HEK293T (cell line): ENCODE results near the gene VLDLR.

Experiments used
- CTCF ChIA-PET: fragments of 350-600 bp; formaldehyde crosslinking; extraction: SDS; loops from one replicate; lab custom pipeline; 2021; ENCODE audit warnings: antibody characterized with exemption, inconsistent platforms; lab: Yijun Ruan, JAX
- POLR2A ChIA-PET: fragments of 350-600 bp; formaldehyde crosslinking; extraction: SDS; loops from one replicate; lab custom pipeline; 2020; ENCODE audit warnings: antibody characterized with exemption, inconsistent platforms; lab: Yijun Ruan, JAX
- DNase-seq: peaks from one replicate; pipeline ENCODE4 v3.0.0; 2012; ENCODE audit warnings: mixed read lengths; ENCODE audit errors: extremely low spot score
- ARNT ChIP-seq: fragments of 450-650 bp; IDR thresholded peaks from 2 replicates; pipeline ENCODE4 v1.6.1; 2017; ENCODE audit warnings: mild to moderate bottlenecking
- BHLHE40 ChIP-seq: fragments of 450-650 bp; IDR thresholded peaks from 2 replicates; pipeline ENCODE4 v1.6.1; 2016; ENCODE audit warnings: mild to moderate bottlenecking, moderate library complexity, borderline replicate concordance
- CTBP1 ChIP-seq: fragments of 450-650 bp; IDR thresholded peaks from 2 replicates; pipeline ENCODE4 v1.6.1; 2016; ENCODE audit warnings: borderline replicate concordance
- ELF4 ChIP-seq: fragments of 450-650 bp; IDR thresholded peaks from 2 replicates; pipeline ENCODE4 v1.6.1; 2017; ENCODE audit warnings: antibody characterized with exemption
- FOXA1 ChIP-seq: fragments of 450-650 bp; IDR thresholded peaks from 2 replicates; pipeline ENCODE4 v1.6.1; 2016; ENCODE audit warnings: mild to moderate bottlenecking
- FOXK2 ChIP-seq: fragments of 450-650 bp; IDR thresholded peaks from 2 replicates; pipeline ENCODE4 v1.6.1; 2016; ENCODE audit warnings: mild to moderate bottlenecking
- FOXM1 ChIP-seq: fragments of 450-650 bp; IDR thresholded peaks from 2 replicates; pipeline ENCODE4 v1.6.1; 2017; ENCODE audit warnings: mild to moderate bottlenecking, borderline replicate concordance
- HDGF ChIP-seq: fragments of 450-650 bp; IDR thresholded peaks from 2 replicates; pipeline ENCODE4 v1.6.1; 2017; ENCODE audit warnings: antibody characterized with exemption, borderline replicate concordance
- L3MBTL2 ChIP-seq: fragments of 450-650 bp; conservative IDR thresholded peaks from 2 replicates; pipeline ENCODE4 v1.6.1; 2016; ENCODE audit warnings: mild to moderate bottlenecking
- LEF1 ChIP-seq: fragments of 450-650 bp; IDR thresholded peaks from 2 replicates; pipeline ENCODE4 v1.6.1; 2017; ENCODE audit warnings: mild to moderate bottlenecking, borderline replicate concordance
- NFRKB ChIP-seq: fragments of 450-650 bp; IDR thresholded peaks from 2 replicates; pipeline ENCODE4 v1.6.1; 2016; ENCODE audit warnings: mild to moderate bottlenecking, moderate library complexity
- SP1 ChIP-seq: fragments of 450-650 bp; IDR thresholded peaks from 2 replicates; pipeline ENCODE4 v1.6.1; 2017
- SUZ12 ChIP-seq: fragments of 450-650 bp; IDR thresholded peaks from 2 replicates; pipeline ENCODE4 v1.6.1; 2016; ENCODE audit warnings: mild to moderate bottlenecking
- TARDBP ChIP-seq: fragments of 450-650 bp; IDR thresholded peaks from 2 replicates; pipeline ENCODE4 v1.6.1; 2016
- ZNF384 ChIP-seq: fragments of 450-650 bp; IDR thresholded peaks from 2 replicates; pipeline ENCODE4 v1.6.1; 2016
- TF ChIP-seq, protein P1 (sequence below): fragments of 450-650 bp; IDR thresholded peaks from 2 replicates; pipeline ENCODE4 v1.6.1; 2016

Gene VLDLR

DNA sequence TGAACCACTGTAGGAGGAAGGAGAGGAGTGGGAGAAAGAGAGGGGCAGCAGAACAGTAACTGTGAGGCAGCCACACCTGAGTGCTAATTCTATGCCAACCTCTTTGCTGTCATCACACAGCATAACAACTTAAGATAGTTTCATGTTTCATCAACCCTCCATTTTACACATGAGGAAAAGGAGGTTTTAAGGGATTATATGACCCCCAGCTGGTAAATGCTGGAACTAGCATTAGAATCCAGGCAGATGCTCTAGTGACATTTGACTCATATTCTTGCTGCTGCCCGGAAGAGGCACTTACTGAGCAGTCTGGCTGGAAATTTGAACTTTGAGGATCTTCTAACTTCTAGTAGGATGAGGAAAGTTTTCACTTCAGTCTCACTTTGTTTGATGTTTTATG, 24.1 kb upstream of the VLDLR start:
- POLR2A ChIA-PET: no interaction called here
- CTCF ChIA-PET: no interaction called here
- TF ChIP-seq SP1: no peak
- TF ChIP-seq CTBP1: no peak
- no peak for TF ChIP-seq ZNF384
- DNase-seq: no peak

DNA sequence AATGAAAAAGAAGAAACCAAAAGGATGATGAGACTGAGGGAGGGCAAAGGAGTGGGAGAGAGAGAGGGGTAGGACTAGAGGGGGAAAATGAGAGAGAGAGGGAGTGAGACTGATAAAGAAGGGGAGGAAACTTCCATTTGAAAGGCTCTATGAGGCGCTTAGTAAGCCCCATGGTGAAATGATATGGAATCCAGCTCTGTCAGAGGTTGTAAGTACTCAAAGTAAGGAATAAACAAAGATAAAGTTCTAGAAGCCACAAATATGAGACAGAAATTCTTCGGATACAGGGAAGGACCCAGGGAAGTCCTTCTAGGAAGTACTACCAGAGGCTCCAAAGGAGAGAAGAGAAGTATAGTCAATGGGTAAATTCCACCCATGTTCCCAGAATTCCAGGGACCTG, 21.7 kb upstream of the VLDLR start:
- CTCF ChIA-PET: no interaction called here
- TF ChIP-seq SUZ12 (no peak), ELF4 (no peak), LEF1 (no peak), NFRKB (no peak), BHLHE40 (no peak), HDGF (no peak), FOXK2 (no peak)
- TF ChIP-seq, protein P1, sequence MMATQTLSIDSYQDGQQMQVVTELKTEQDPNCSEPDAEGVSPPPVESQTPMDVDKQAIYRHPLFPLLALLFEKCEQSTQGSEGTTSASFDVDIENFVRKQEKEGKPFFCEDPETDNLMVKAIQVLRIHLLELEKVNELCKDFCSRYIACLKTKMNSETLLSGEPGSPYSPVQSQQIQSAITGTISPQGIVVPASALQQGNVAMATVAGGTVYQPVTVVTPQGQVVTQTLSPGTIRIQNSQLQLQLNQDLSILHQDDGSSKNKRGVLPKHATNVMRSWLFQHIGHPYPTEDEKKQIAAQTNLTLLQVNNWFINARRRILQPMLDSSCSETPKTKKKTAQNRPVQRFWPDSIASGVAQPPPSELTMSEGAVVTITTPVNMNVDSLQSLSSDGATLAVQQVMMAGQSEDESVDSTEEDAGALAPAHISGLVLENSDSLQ: no peak

DNA sequence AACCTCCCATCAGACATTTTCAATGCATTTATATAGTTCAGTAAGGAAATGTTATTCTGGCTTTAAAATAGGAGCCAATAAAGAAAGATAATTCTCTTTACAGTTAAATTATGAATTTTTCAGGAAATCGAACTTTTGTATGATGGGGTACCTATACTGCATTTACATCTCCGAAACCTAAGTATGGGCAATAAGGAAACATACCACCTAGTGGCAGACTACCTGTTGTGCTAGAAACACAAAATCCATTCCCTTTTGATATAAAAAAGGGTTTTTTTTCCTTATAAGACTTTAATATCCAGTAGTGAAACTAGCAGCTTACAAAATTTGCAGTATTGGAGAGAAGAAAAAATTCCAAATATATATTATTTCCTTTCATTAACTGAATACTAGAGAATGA, 21.3 kb upstream of the VLDLR start:
- no peak for DNase-seq
- CTCF ChIA-PET: no interaction called here
- POLR2A ChIA-PET: no interaction called here
- TF ChIP-seq HDGF: no peak
- TF ChIP-seq BHLHE40: no peak
- TF ChIP-seq FOXM1: no peak
- TF ChIP-seq SP1: no peak
- TF ChIP-seq FOXA1: no peak
- TF ChIP-seq FOXK2: no peak
- no peak for TF ChIP-seq L3MBTL2
- no peak for TF ChIP-seq CTBP1
- no peak for TF ChIP-seq NFRKB
- TF ChIP-seq SUZ12: no peak
- no peak for TF ChIP-seq ZNF384
- TF ChIP-seq, protein P1: no peak

More for the DNA sequence above, 21.7 kb upstream of the VLDLR start:
- DNase-seq: no peak
- POLR2A ChIA-PET: no interaction called here

DNA sequence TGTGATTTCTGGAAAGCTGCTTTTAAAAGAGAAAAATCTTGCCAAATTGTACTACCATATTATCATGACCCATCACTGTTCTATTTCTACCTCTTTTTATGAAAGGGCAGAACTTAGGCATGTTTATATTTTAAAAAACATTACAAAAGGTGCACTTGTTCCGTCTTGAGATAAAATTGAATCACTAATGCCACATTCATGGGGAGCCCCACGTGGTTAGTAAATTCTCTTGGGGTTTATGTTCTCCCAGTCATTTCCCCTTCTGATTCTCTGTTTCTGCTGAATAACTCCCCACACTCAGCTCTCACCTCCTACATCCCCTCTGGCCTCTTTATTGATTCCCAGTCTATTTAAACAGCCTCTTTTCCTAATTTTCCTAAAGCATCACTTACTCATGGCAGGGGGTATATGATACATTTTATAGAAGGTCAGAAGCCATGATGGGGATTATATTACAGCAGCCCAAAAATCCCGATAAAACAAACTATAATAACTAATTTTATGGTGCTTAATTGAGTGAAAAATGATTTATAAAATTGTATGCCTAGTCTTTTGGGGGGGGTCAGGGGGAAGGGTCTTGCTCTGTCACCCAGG, 19.7 kb upstream of the VLDLR start:
- ChIA-PET CTCF (no interaction called here), POLR2A (no interaction called here)
- TF ChIP-seq NFRKB (no peak), HDGF (no peak), ZNF384 (no peak), FOXK2 (no peak), LEF1 (no peak), L3MBTL2 (no peak)
- DNase-seq: no peak

DNA sequence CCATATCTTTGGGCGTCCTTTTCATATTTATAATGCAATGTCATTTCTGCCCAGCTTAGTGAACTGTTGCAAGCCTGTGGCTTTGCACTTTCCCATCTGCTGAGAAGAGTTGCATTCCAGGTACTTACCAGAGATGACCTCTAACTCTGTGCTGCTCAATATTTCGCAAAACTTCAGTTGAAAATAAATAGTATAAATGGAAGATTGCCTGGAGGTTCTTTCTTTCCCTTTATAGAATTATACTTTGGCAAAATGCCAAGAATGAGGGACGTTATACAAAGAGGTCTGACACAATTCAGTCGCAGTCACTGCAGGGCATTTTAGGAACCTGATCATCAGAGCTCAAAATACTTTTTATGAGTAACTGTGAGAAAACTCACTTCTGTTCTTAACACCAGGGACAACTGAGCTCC, 18.9 kb upstream of the VLDLR start:
- DNase-seq: no peak

DNA sequence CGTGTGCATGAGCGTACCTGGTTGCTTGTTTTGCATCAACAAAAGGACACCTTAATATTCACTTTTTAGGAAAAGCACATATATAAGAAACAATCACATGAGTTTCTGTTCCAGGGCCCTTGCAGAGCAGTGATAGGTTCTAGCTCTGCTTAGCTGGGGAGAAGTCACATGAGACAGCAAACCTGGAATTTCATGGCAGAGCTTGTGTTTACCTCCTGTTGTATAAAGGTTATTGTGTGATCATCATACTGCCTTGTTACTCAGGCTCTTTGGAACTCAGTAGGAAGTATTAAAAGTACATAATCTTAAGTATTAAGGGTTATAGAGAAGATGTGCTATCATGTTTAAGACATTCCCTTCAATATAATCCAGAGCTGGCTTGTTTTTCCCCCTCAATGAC, 18.0 kb upstream of the VLDLR start:
- TF ChIP-seq SP1 (no peak), LEF1 (no peak), SUZ12 (no peak), ELF4 (no peak), NFRKB (no peak), BHLHE40 (no peak), HDGF (no peak), FOXM1 (no peak), FOXK2 (no peak), CTBP1 (no peak), ARNT (no peak), ZNF384 (no peak)
- TF ChIP-seq, protein P1: no peak
- CTCF ChIA-PET: no interaction called here
- no peak for DNase-seq
- POLR2A ChIA-PET: no interaction called here

More for the DNA sequence above, 18.9 kb upstream of the VLDLR start:
- ChIA-PET POLR2A (no interaction called here), CTCF (no interaction called here)
- no peak for TF ChIP-seq FOXM1
- no peak for TF ChIP-seq NFRKB
- no peak for TF ChIP-seq FOXA1
- TF ChIP-seq LEF1: no peak
- no peak for TF ChIP-seq ZNF384
- TF ChIP-seq TARDBP: no peak
- no peak for TF ChIP-seq ELF4
- TF ChIP-seq SUZ12: no peak
- TF ChIP-seq L3MBTL2: no peak
- no peak for TF ChIP-seq FOXK2
- no peak for TF ChIP-seq HDGF
- TF ChIP-seq SP1: no peak

DNA sequence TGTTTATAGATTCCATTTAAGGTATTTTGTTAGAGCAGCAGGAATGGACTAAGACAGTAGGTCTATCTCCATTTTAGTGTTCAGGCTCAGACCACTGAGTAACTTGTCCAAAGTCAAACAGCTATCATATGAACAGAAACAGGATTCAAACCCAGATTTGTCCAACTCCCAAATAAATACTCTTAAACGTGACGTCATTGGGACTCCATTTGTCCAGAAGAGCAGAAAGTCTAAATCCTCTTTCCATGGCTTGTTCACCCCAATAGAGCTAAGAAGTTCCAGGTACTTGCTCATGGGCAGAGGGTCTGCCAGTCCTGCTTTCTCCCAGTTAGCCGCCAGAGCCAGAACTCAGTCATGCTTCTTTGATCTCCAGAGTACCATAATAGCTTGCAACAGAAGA, 16.3 kb upstream of the VLDLR start:
- CTCF ChIA-PET: no interaction called here
- POLR2A ChIA-PET: no interaction called here
- TF ChIP-seq FOXM1 (no peak), TARDBP (no peak), SP1 (no peak), NFRKB (no peak)
- no peak for DNase-seq
